Subcutaneous adipose tissue (tissue), 4 donors: ENCODE data around the gene TYW5. TPM values are rescaled to one million over a fixed set of nuclear protein-coding genes. Genes with fewer than 3 reads are reported as not detected.

Source experiments
- CTCF ChIP-seq: fragments of 450-650 bp; IDR thresholded peaks from one replicate; pipeline ENCODE4 v1.5.1; 2016; ENCODE audit warnings: low read depth, mild to moderate bottlenecking, control low read depth, antibody characterized with exemption, moderate library complexity
- total RNA-seq, 4 donors: library from RNA; depleted of rRNA; stranded (reverse); fragments of >200 nt; gene quantifications; one replicate each; pipeline ENCODE4 v1.1.0, GENCODE V29; 2016

The TYW5 gene
- total RNA-seq, 4 donors from 2014 or later, result 6.2 to 7.5 (median 6.9) TPM

- no peak for TF ChIP-seq CTCF
These were observed 21.8 kb downstream of the TYW5 start for GRCh38 chr2:199933466-199933865.

DNA sequence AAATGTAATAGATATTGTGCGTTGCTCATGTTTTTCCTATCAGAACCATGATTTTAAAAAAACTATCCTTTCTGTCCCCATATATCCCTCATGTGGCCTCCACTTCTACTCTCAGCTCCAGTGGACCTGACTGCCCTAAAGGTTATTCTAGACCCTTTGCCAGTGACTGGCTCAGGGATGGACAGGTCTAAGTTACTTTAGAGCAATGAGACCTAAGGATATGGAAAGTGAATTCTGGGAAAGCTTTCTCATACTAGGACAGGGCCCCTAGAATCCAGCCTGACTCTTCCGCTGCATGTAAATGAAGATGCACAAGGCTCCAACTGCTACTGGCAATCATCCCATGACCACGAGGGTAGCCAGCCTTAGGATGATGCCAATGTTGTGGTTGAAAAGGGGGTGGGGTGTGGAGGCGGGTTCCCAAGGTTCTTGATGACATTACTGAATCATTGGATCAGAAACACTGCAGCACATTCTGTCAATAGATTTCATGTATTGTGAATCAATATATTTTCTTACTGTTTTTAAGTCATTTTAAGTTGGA lies 22.9 kb downstream of the TYW5 start:
- no peak for TF ChIP-seq CTCF

- no peak for TF ChIP-seq CTCF
These were observed 26.0 kb downstream of the TYW5 start for GRCh38 chr2:199929262-199929661.

DNA sequence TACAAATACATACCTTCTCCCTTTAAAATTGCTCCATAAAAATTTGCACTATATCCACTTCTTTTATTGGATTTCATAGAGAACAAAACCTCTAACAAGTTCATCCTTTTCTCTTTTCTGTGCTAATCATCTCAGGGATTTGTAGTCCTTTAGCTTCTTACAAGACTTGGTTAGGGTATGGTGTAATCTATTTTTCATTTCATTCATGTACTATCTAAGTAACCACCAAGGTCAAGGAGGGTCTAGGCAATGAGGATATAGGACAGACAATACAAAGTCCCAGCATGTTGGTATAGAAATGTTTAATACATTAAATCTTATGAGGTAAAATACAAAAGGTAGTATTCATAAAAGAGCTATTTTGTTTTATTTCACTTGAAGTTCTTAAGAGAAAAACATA lies 26.7 kb downstream of the TYW5 start:
- no peak for TF ChIP-seq CTCF

DNA sequence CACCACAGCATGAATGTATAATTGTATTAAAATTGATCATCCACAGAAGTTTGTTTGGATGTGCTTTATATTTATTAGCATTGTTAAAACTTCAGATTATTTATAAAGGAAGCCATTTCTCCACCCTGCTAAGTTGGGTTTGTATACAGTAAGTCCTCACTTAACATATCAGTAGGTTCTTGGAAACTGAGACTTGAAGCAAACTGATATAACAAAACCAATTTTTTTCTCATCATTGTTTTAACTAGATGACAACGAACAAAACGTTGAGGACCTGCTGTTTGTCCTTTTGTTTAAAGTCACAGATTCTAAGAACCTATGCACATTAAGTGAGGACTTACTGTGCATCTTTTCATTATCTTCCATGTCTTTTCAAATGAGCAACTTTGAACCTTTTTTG lies 27.1 kb downstream of the TYW5 start:
- no peak for TF ChIP-seq CTCF

- TF ChIP-seq CTCF, result no peak
These were observed 28.5 kb downstream of the TYW5 start for GRCh38 chr2:199926806-199927205.

DNA sequence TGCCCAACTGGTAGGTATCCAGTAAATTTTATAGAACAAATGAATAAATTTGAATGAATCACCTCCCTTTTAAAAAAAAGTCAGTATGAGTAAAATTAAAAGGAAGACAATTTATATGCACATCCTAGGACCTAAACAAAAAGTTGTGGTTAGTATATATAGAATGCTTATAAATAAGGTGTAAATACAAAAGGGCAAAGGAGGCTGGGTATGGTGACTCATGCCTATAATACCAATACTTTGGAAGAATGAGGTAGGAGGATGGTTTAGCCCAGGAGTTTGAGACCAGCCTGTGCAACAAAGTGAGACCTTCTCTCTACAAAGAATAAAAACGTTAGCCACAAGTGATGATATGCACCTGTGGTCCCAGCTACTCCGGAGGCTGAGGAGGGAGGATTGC lies 31.4 kb downstream of the TYW5 start:
- no peak for TF ChIP-seq CTCF
